Activated CD4-positive, alpha-beta T cell treated with anti-CD3 and anti-CD28 coated beads for 48 hours (primary cell): Measurements from ENCODE around the gene BCAR3.
"Not testable (repeated sequence)": the region's sequence is repeated elsewhere in the genome, so short reads cannot be mapped to it uniquely, and the experiment has no call there.

Experiments used
- DNase-seq: peaks from one replicate; pipeline ENCODE4 v3.0.0-alpha.2; 2020

The BCAR3 gene

DNA sequence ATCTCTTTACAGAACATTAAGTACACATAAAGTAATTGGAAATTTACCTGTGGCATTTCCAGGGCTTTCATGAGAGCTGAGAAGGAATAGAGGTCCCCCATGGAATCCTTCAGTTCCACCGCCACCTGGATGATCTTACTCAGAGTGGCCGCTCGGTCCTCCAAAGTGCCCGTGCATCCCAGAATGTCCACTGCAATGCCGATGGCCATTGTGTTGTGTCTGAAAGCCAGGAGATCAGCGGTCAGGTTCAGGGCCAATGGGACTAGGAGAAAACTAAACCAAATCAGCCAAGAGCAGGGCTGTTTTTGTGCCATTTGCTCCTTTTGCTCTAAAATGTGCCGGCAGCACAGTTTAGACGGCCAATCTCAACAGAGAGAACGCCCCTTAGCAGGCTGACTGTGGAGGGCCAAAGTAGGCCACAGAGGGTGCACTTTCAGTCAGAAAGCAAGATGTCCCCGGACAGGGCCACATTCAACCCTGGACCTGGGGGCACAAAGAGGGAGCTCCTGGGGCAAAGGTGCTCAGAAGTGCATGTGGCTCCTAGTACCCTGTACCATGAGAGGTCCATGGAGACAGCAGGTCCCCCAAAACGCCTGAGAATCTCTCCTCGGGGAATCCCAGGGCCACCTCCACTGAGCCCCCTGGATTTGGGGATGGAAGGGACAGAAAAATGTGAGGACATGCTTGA, 109.9 kb downstream of the BCAR3 start:
- no peak for DNase-seq

DNA sequence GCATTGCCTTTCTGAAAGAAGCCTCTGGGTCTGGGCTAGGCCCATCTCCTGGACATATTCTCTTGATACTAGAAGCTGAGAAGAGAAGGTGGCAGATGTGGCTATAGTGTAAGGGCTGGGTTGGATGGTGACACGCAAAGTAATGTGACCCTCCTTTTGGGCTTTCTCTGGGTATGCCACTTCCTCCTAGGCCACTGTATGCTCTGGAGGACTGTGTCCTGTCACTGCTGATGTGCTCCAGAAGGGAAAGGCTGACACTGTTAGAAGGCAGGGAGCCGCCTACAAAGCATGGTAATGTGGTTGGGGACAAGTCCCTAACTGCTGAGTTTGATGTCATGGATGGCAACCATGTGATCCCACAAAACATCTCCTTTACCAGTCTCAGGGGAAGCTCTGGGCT, 112.1 kb downstream of the BCAR3 start:
- no peak for DNase-seq

DNA sequence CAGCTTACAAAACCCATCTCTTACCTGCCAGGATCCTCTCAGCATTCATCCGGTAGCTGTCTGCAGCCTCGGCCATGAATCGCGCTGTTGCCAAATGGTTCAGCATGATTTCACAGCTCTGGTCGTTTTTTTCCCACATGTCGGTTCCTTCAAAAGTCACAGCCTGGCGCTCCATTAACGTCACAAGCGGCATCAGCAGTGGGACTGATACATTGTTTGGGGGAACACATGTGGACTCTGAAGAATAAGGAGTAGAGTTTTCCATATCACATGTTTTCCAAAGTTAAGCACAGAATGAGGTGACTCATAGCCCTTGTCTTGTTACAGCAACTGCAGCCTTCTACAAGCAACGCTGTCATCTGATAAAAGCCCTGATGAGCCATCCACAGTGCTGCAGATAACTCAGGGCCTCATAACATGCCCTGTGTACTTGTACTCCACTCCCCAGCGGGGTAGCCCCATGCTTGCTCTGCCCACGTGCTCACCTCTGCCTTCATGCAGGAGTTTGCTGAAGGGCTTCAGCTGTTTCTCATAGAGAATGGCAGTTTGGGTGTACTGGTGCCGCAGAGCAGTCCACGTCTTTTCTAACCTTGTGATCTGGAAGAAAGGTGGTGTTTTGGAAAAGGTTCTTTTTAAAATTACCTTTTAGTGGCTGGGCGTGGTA, 114.2 kb downstream of the BCAR3 start:
- peak; percentile 35 for DNase-seq

DNA sequence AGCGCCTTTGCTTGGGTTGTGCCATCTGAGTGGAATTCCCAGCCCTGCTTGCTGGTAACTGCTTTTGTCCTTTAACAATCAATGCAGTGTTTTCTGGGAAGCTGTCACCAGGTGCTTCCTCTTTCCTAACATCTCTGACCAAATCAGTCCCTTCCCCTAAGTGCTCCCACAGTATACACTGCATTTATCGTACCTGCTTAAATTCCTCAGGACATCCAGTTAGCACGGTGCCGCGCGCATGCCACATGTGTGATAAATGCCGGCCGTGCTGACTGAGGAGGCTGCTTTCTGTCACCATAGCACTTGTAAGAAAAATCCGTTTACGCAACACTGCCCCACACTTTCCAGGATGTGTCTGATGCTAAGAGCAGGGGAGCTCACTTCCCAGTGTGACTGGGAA, 115.4 kb downstream of the BCAR3 start:
- no peak for DNase-seq

DNA sequence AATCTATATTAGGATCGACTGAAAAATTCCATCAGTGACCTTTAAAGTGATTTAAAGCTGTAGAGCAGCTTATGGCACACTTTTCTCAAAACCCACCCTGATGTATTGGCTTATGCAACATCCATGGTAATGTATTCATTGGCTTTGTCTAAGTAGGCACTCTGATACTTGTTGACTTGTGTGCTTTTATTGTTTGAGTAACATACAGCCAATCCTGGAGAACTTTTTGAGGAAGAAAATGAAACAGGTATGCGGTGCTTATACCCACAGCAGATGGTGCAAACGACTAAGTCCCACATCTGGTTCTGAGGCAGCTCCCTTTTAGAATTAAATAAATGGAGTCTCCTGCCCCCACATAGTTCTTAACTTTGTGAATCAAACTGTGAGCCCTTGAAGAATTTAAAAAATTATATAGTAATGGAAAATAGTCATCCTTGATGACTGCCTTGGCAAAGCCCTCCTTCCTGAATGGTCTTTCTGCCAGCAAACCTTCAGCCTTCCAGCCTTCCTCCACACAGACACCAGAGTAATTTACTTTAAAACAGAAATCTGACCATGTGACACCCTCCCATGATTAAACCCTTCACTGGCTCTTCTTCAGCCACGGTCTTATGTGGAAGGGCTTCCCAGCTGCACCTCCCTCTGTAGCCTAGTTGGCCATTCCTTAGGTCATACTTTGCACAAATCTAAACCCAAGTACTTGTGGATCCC, 116.0 kb downstream of the BCAR3 start:
- DNase-seq, result no peak

DNA sequence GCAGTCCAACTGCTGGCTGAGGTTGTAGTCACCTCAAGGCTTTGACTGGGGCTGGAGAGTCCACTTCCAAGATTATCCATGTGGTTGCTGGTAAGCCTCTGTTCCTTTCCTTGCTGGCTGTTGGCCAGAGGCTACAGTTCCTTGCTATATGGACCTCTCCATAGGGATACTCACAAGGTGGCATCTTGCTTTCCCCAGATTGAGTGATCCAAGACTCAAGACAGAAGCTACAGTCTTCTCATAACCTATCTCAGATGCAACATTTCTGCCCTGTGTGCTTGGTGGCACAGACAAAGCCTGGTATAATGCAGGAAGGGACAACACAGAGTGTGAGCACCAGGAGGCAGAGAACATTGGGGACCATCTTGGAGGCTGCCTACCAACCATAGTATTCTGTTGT, 121.9 kb downstream of the BCAR3 start:
- DNase-seq, result no peak

DNA sequence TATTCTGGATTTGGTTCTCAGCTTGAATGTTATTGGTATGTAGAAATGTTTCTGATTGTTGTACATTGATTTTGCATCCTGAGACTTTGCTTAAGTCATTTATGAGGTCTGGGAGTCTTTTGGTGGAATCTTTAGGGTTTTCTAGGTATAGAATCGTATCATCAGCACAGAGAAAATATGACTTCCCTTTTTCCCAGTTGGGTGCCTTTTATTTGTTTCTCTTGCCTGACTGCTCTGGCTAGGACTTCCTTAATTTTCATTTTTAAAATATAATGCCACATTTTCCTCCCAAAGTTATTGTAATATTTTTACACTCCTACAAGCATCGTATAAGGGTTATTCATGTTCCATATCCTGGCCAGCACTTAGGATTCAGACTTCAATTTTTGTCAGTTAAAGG, 122.6 kb downstream of the BCAR3 start:
- DNase-seq, result no peak

DNA sequence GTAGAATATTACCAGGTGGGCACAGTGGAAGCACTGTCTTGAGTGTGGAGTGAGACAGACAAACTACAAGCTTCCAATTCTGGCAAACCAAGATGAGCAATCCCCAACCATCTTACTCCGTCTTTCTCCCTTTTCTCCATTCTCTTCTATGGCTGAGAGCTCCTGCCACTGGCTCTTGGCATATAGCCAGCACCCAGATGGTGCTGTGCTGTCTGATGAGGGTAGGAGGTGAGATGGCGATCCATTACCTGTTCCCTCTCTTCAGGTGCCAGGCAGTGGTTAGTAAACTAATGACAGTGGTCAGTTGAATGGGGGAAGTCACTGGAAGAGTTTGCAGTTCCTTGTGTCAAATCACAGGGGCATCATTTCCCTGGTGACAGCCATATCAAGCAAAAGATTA, 125.3 kb downstream of the BCAR3 start:
- DNase-seq, result no peak

DNA sequence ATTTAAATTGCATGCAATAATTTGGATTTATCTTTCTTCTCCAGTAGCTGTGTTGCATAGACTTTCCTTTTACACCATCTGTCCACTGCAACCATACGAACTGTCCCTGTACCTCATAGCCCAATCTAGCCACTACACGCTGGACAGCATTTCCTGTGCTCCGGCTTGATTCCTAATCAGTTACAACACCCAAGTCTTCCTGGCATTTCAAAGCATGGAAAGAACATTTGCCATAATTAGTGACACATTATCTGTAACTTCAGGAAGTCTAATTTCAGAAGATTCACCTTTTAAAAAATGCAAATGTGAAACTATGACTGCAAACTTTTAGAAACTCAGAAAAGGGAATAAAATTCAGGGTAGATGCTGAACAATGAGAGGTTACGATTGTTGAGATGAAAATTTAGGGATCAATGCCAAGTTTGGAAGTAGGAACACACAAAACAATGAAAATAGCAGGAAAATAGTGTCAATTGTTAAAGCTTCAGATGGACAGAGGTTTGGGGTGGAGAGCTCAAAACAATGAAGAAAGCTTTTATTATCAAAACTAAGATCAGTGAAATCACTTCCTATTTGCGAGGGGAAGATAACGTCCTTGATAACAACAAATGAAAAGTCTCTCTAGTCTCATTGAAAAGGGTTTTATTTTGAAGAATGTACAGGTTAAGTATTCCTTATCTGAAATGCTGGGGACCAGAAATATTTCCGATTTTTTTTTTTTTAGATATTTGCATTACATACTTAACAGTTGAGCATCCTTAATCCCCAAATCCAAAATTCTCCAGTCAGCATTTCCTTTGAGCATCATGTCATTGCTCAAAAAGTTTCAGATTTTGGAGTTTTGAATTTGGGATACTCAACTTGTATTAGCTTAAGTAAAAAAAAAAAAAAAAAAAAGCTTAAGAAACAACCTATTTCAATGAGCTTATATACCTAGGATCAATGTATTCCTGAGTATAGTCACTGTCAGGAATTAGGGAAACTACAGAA, 126.5 kb downstream of the BCAR3 start:
- DNase-seq, result no peak

DNA sequence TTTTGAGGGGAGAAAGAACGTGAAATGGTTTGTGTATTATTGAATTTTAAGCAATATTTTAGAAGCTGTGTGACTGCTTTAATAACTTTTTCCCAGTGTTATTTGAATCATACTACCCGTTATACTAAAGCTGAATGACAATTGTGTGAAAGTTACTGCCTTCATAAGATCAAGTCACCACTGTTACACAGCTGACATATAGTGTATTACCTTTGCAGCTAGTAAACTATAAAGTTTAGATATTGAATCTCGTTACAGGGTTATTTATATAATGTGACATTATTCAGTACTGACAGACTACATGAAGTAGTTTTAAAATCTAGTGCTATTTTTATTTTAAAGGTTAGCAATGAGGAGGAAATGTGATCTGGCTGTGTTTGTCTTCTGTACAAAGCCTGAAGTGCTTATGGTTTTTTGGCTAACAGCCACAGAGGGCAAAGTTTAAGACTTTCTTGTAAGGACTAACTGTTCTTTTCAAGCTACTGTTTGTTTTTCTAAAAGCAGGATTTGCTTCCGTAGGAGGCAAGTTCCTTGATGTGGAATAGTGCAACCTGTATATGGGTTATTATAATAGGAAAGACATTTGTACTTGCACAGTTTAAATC, 127.6 kb downstream of the BCAR3 start:
- not testable (repeated sequence) for DNase-seq

DNA sequence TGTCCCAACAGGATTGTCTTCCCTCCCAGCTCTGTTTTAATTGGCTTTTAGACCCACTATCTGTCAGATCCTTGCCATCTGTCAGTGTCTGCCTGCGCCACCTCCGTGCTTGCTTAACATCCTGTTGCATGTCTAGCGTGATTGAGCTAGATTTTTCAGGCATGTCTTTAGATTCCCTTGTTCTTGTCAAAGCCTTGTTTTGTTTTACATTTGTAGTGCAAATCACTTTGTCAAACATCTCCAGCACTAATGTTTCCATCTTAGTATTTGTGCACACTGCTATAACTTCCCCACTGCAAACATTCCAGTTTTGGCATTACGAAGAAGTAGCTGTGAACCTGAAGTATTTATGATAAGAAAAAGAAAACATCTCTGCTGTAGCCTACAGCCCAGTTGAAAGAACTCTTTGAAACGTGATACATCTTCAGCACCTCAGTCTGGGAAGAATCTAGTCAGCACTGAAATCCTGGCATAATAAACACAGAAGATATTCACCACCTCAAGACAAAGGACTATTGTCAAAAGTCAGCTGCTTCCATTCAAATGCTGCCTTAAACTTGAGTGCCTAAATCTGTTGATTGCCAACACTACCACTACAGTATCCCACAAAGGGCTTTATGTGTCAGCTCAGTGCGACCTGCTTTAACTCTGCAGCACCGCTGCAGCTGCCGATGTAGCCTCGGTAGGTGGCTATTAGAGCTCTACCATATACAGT, 128.7 kb downstream of the BCAR3 start:
- no peak for DNase-seq

DNA sequence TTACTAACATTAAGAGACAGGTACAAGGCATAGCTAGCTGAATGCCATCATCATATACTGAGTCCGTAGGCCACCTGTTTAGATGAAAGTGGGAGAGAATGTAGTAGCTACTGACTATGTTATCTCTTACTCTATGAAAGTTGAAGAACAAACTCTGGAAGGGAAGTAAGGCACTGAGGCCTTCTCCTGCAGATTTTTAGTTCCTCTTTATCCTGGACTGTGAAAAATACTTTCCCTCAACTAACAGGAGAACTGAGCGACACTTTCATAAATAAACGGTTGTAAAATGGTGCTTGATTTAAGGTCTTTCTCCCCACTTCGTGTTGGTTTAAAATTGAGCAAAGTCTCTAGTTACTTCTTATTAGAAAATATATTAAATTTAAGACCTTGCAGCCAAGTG, 131.8 kb downstream of the BCAR3 start:
- no peak for DNase-seq

DNA sequence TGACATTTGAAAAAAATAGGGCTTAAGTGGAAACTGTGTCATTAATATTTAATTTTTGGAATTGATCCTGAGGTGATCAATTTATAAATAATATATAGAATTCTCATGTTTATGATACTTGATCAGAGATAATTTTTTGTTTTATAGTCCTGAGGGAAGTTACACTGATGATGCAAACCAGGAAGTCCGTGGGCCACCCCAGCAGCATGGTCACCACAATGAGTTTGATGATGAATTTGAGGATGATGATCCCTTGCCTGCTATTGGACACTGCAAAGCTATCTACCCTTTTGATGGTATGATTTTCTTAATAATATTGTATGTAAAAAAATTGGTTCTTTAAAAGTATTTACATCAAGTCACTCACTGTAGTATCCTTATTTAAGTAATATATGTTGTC, 132.5 kb downstream of the BCAR3 start:
- no peak for DNase-seq

DNA sequence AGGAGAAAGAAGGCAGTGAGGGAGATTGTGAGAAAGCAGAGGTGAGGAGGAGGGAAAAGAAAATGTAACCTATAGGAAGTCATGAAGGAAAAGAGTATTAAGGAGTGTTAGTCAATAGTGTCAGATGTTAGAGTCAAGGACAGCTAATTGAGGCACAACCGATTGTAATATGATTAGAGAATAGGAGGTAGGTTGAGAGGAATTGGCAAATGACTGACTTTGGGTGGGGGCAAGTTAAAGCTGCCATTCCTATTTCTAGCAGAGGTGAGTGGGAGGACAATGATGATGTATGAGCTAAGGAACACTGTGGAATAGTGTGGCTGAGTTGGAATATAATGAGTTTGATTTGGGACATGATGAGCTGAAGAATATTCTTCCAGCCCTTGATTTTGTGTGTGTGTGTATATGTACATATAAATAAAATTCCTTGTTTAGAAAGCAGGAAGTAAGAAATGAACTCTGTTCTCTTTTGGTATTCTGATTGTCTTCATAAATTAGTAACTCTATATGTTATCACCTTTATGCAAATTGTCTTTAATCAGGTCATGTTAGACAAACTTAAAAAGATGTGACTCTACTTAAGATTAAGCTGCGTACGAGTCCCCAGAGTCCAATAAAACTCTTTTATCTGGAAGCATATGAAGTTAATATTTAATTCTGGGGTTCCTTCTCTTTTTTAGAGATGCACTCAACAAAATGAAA, 135.3 kb downstream of the BCAR3 start:
- DNase-seq, result no peak

DNA sequence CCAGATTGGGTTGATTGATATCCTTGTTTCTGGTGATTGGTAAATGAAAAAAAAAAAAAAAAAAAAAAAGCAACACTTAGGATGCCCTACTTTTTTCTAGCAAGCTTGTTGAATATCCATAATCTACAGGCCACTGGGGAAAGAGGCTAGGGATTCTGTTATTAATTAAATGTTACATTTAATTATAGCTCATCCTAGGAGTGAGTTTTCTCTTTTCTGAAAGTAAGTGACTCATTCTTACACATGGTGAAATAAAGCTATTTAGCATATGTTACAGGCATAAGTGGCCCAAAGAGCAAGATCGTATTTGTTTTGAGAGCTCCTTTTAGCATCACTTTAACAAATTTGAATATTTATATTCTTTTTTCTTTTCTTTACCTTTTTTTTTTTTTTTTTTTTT, 139.2 kb downstream of the BCAR3 start:
- DNase-seq, result no peak

DNA sequence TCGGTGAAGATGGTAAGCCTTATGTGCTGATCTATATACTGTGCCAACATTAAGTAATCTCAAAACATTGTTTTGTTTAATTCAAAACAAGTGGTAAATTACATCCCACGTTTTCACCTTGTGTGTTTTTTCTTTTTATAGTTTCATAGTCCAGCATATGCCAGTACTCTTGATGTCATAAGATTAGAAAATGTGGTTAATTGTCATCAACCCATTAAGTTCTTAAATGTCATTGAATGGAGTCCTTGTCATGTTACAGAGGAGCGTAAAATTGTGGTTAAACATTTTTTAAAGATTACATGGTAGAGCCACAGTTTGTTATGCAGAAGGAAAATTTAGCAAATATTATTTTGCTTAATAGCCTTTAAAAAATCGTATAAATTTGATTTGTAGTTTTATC, 140.6 kb downstream of the BCAR3 start:
- DNase-seq, result no peak

DNA sequence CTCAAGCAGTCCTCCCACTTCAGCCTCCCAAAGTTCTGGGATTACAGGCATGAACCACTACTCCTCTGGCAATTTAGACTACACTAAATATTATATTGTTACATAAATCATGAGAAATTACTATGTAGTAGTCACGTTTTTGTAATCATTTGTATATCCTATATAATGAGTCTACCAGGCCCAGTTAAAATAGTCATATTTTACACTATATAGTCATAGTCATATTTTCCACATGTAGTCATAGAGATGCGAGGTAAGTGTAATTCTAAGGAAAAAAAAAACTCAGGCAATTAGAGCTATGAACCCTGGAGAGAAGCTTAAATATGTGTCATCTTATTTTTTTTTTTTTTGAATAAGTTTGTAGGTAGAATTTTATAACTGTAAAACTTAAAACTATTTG, 143.7 kb downstream of the BCAR3 start:
- DNase-seq, result no peak

DNA sequence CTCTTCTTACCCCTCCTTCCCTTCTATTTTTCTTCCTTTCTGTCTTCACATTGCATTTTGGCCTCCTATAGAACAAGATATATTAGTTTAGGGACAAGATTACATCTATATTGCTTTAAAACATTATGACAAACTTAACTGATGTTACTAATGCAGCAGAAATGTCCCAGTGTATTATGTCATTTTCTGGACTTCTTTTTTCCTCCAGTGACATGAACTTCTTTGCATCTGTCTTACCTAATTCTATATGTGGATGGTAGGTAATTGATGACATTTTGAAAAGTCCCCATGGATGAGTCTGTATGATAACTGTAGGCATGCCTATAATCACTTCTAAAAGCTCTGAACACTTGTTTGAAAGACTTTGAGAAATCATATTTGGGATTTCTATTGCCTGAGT, 144.2 kb downstream of the BCAR3 start:
- DNase-seq, result no peak

DNA sequence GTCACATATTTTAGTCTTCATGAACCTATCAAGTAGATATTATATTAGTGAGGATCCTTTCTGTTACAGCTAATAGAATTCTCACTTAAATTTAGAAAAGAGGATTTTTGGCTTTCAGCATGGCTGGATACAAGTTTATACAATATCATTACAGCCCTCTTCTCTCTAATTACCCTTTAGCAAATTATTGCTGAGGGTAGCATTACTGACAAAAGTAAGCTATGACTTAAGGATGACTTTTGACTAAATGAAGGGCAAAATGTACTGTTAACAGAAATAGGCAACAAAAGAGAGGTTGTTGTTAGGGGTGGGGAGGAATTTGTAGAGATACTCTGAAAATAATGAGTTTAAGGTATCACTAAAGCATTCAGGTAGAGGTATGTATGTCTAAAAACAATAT, 148.0 kb downstream of the BCAR3 start:
- no peak for DNase-seq

DNA sequence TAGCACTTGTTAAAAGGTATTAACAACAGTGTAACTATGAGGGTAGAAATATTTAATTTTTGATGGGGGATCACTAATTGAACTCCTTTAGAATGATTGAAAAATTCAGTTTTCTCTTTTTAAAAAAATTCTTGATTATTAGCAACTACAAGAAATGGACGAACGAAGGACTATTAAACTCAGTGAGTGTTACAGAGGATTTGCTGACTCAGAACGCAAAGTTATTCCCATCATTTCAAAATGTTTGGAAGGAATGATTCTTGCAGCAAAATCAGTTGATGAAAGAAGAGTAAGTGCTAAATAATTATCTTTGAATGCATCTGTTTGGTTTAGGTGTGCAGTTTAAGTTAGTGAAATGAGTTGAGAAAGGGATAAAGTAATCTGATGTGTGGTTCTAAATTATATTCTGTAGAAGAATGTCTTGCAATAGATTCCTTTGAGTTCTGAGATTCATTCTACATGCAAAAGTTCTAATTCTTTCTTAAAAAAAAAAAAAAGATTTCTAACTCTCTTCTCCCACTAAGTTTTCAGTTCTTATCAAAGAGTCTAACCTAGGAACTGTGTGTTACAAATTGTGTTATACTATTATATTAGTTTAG, 148.8 kb downstream of the BCAR3 start:
- DNase-seq, result no peak

DNA sequence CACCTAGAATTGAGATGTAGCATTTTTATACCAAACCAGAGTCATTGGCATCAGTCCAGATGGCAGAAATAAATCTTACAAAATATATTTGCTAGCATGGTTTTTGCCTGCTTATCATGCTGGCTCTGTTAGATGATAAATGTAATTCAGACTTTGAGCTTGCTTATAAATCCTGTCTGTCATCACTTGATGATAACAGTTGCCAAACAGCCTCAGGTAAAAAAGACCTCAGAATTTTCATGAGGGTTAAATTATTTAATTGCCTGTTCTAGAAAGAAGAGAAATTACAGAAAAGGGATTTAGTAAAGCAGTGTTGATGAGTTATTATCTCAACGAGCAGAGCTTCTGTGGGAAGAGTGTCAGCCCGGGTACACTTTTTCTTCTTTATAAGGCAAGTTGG, 150.4 kb downstream of the BCAR3 start:
- DNase-seq, result no peak
